ENCODE results near the gene GALNT2.

Gene GALNT2

GRCh38 chr1:230288641-230289349 lies 221.8 kb downstream of the GALNT2 start:
- H3K27ac ChIP-seq: no peak overlapping the region
- no peak overlapping the region for H3K9ac ChIP-seq
- no peak overlapping the region for H3K4me2 ChIP-seq (ENCODE audit: low read length)
- no peak overlapping the region for H2AFZ ChIP-seq
- H3K36me3 ChIP-seq (ENCODE audit: control insufficient read depth, insufficient read depth, low read length): no peaks in the 10 kb centered on the region
- H3K9me3 ChIP-seq (ENCODE audit: control insufficient read depth, low read length): no peaks in the 10 kb centered on the region
- no peaks in the 10 kb centered on the region for H3K4me1 ChIP-seq
- TF ChIP-seq, protein P1, sequence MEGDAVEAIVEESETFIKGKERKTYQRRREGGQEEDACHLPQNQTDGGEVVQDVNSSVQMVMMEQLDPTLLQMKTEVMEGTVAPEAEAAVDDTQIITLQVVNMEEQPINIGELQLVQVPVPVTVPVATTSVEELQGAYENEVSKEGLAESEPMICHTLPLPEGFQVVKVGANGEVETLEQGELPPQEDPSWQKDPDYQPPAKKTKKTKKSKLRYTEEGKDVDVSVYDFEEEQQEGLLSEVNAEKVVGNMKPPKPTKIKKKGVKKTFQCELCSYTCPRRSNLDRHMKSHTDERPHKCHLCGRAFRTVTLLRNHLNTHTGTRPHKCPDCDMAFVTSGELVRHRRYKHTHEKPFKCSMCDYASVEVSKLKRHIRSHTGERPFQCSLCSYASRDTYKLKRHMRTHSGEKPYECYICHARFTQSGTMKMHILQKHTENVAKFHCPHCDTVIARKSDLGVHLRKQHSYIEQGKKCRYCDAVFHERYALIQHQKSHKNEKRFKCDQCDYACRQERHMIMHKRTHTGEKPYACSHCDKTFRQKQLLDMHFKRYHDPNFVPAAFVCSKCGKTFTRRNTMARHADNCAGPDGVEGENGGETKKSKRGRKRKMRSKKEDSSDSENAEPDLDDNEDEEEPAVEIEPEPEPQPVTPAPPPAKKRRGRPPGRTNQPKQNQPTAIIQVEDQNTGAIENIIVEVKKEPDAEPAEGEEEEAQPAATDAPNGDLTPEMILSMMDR (IDR thresholded peaks at IDR 0.05): no peak
- H3K4me3 ChIP-seq (ENCODE audit: low read depth, low read length): no peak overlapping the region
- no peaks in the 10 kb centered on the region for H3K27me3 ChIP-seq (ENCODE audit: control insufficient read depth, insufficient read depth, low read length)
- H3K79me2 ChIP-seq: no peaks in the 10 kb centered on the region

DNA sequence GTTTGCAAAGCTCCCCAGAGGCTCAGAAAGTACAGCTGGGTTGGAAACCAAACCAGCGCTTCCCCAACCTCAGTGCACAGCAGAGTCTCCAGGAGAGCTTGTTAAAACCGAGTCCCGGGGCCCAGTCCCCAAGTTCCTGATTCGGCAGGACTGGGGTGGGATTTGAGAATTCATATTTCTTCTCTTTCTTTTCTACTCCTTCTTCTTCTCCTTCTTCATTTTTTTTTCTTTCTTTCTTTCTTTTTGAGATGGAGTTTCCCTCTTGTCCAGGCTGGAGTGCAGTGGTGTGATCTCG lies 222.3 kb downstream of the GALNT2 start:
- no peak overlapping the region for H3K27ac ChIP-seq
- no peak overlapping the region for H2AFZ ChIP-seq
- H3K9me3 ChIP-seq (ENCODE audit: control insufficient read depth, low read length): no peaks in the 10 kb centered on the region
- H3K9ac ChIP-seq: no peak overlapping the region
- H3K4me2 ChIP-seq (ENCODE audit: low read length): no peak overlapping the region
- H3K27me3 ChIP-seq (ENCODE audit: control insufficient read depth, insufficient read depth, low read length): no peaks in the 10 kb centered on the region
- H3K79me2 ChIP-seq: no peaks in the 10 kb centered on the region
- H3K4me1 ChIP-seq: no peaks in the 10 kb centered on the region
- H3K36me3 ChIP-seq (ENCODE audit: control insufficient read depth, insufficient read depth, low read length): no peaks in the 10 kb centered on the region
- TF ChIP-seq, protein P1 (IDR thresholded peaks at IDR 0.05): no peak
- no peak overlapping the region for H3K4me3 ChIP-seq (ENCODE audit: low read depth, low read length)

DNA sequence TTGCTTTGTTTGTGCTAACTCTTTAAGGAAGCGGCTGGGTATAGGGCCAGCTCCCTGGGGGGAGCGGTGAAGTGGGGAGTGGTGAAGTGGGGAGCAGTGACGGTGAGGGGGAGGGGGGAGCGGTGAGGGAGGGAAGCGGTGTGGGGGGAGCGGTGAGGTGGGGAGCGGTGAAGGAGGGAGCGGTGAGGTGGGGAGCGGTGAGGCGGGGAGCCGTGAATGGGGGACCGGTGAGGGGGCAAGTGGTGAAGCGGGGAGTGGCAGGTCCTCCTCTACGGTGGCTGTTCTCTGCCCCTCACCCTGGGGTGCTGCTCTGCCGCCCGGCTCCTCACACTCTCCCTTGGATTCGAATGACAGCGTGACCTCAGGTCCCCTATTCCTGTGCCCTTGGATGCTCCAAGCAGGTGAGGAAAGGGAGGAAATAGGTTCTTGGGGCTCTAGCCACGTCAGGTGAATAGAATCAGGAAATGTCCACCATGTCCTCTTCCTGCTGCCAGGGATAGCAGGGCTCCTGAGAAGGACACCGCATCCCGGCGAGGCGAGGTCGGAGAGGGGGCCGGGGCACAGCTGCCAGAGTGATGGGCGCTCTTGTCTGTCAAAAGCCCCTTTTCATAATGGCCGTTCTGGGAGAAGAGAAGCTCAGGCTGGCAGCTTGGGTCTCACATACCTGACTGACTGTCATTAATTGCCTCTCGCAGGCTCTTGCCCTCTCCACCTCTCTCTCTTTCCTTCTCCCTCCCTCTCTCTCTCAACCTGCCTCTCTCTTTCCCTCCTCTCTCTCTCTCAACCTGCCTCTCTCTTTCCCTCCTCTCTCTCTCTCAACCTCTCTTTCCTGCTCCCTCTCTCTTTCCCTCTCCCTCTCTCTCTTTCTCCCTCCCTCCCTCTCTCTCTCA lies 224.9 kb downstream of the GALNT2 start:
- Histone ChIP-seq H3K27me3 (ENCODE audit: control insufficient read depth, insufficient read depth, low read length) (no peaks in the 10 kb centered on the region), H2AFZ (no peak overlapping the region), H3K9ac (no peak overlapping the region), H3K27ac (no peak overlapping the region), H3K36me3 (ENCODE audit: control insufficient read depth, insufficient read depth, low read length) (no peaks in the 10 kb centered on the region), H3K9me3 (ENCODE audit: control insufficient read depth, low read length) (no peaks in the 10 kb centered on the region), H3K4me2 (ENCODE audit: low read length) (no peak overlapping the region), H3K4me1 (no peaks in the 10 kb centered on the region), H3K4me3 (ENCODE audit: low read depth, low read length) (no peak overlapping the region), H3K79me2 (no peaks in the 10 kb centered on the region)
- TF ChIP-seq, protein P1 (IDR thresholded peaks at IDR 0.05): no peak

DNA sequence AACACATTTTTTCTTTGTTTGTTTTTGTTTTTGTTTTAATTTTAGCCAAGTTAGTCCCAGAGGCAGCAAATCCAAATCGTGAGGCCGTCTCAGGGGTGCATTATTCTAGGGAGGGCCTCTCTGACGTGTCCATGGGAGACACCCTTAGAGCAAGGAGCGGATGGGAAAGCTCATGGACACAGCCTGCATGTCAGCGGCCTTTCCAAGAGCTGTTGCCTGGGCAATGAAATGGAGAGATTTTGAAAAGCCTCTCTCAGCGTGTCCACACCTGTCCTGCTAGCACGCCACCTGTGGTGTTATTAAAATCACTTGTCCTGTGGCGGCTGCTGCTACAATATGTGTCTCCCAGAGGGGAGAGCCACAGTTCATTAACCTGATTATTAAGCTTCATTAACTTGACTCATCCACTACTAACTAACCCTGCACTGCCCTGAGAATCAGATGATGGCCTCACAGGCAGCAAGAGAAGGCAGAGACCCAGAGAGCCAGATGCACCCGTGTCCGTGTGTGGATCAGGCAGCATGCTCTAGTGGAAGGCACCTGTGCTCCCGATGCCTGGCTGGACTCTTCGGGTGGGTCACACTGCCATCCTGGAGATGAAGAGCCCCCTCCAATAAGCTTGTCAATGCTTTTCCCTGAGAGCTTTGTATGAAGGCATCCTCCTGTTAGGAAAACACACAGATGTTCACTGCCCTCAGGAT lies 225.8 kb downstream of the GALNT2 start:
- H3K36me3 ChIP-seq (ENCODE audit: control insufficient read depth, insufficient read depth, low read length): no peaks in the 10 kb centered on the region
- TF ChIP-seq, protein P1 (IDR thresholded peaks at IDR 0.05): no peak

More for the DNA sequence above, 225.8 kb downstream of the GALNT2 start:
- Histone ChIP-seq H3K4me1 (no peaks in the 10 kb centered on the region), H3K27ac (no peak overlapping the region), H3K9me3 (ENCODE audit: control insufficient read depth, low read length) (no peaks in the 10 kb centered on the region), H2AFZ (no peak overlapping the region), H3K27me3 (ENCODE audit: control insufficient read depth, insufficient read depth, low read length) (no peaks in the 10 kb centered on the region), H3K9ac (no peak overlapping the region), H3K4me3 (ENCODE audit: low read depth, low read length) (no peak overlapping the region), H3K4me2 (ENCODE audit: low read length) (no peak overlapping the region), H3K79me2 (no peaks in the 10 kb centered on the region)

Measured in parathyroid adenoma (tissue), 2 donors.